HG02610 (cell line): Measurements from ENCODE around the gene GAPDHS.

Experiments used
- ATAC-seq: cut with Tn5 transposase; IDR thresholded peaks from one replicate; pipeline ENCODE4 v1.9.1; 2021; ENCODE audit warnings: mild to moderate bottlenecking, moderate library complexity; ENCODE audit not compliant: unreplicated experiment

The GAPDHS gene

GRCh38 chr19:35585848-35586247, 52.6 kb downstream of the GAPDHS start, which contains the start of gene PMIS2:
Gene PMIS2 (plus strand): TSS chr19:35586173. CDS start chr19:35586260, 87 bp downstream.
- ATAC-seq: no peak

- ATAC-seq: no peak
These were observed 54.1 kb downstream of the GAPDHS start for GRCh38 chr19:35587321-35587720.

GRCh38 chr19:35590875-35591274, 57.6 kb downstream of the GAPDHS start:
- ATAC-seq: no peak

GRCh38 chr19:35592226-35592625, 59.0 kb downstream of the GAPDHS start:
- ATAC-seq: no peak
